Vagina (tissue), 2 donors: ENCODE results near the gene ELFN2. TPM values are rescaled to one million over a fixed set of nuclear protein-coding genes. Genes with fewer than 3 reads are reported as not detected.

Source experiments
- DNase-seq, 2 donors: peaks; one replicate each; pipeline ENCODE4 v3.0.0-alpha.2; 2017; ENCODE audit errors: extremely low spot score in 2 of 2
- H3K27ac ChIP-seq: fragments of 200-600 bp; sonication (generic); one replicate; pipeline ENCODE4 v1.5.1; 2019
- H3K27me3 ChIP-seq: fragments of 200-600 bp; sonication (generic); one replicate; pipeline ENCODE4 v1.5.1; 2019
- H3K36me3 ChIP-seq, 2 donors: fragments of 200-600 bp; sonication (generic); one replicate each; pipeline ENCODE4 v1.5.1; 2017 to 2019
- H3K4me1 ChIP-seq: fragments of 200-600 bp; sonication (generic); one replicate; pipeline ENCODE4 v1.5.1; 2019
- H3K4me3 ChIP-seq, 2 donors: fragments of 200-600 bp; sonication (generic); 1 replicate in 1 of 2; 2 replicates in 1 of 2; pipeline ENCODE4 v1.5.1; 2016 to 2019
- H3K9me3 ChIP-seq: fragments of 200-600 bp; sonication (generic); one replicate; pipeline ENCODE4 v1.5.1; 2019
- POLR2A ChIP-seq, 2 donors: fragments of 450-650 bp; IDR thresholded peaks; one replicate each; pipeline ENCODE4 v1.6.1; 2017; ENCODE audit warnings: antibody characterized with exemption in 2 of 2, mild to moderate bottlenecking in 2 of 2, moderate library complexity in 2 of 2
- POLR2AphosphoS5 ChIP-seq, 2 donors: sonication (generic); formaldehyde crosslinking; IDR thresholded peaks; one replicate each; pipeline ENCODE4 v1.9.0; 2017; ENCODE audit warnings: antibody characterized with exemption in 2 of 2, mild to moderate bottlenecking in 2 of 2, low read depth in 1 of 2; ENCODE audit not compliant: insufficient read depth in 1 of 2
- intact Hi-C: fragments of 100-400 bp; cut with DNase I; formaldehyde crosslinking; loops from one replicate; pipeline ENCODE4 v1.15.1; 2023
- total RNA-seq: library from RNA; depleted of rRNA; stranded (reverse); fragments of >200 nt; gene quantifications from one replicate; pipeline ENCODE4 v1.2.3, GENCODE V29; 2016
- TF ChIP-seq, protein P1 (sequence below), 3 experiments: fragments of 450-650 bp in 2 of 3; fragments of 200-600 bp in 1 of 3; sonication (generic) in 1 of 3; IDR thresholded peaks; one replicate each; pipeline ENCODE4 v1.5.1; 2017 to 2019; ENCODE audit warnings: antibody characterized with exemption in 3 of 3, mild to moderate bottlenecking in 2 of 3, moderate library complexity in 2 of 3

The ELFN2 gene
- total RNA-seq, 1 donor from 2014 or later, result not detected

GRCh38 chr22:37460684-37461083, 33.4 kb upstream of the ELFN2 start:
- no peak for DNase-seq
- Histone ChIP-seq H3K27me3 (peaks cover 4% of the 10 kb centered on the region), H3K27ac (no peak overlapping the region), H3K4me3 (no peak overlapping the region), H3K9me3 (no peaks in the 10 kb centered on the region), H3K4me1 (no peaks in the 10 kb centered on the region), H3K36me3 (no peaks in the 10 kb centered on the region)
- TF ChIP-seq, protein P1, sequence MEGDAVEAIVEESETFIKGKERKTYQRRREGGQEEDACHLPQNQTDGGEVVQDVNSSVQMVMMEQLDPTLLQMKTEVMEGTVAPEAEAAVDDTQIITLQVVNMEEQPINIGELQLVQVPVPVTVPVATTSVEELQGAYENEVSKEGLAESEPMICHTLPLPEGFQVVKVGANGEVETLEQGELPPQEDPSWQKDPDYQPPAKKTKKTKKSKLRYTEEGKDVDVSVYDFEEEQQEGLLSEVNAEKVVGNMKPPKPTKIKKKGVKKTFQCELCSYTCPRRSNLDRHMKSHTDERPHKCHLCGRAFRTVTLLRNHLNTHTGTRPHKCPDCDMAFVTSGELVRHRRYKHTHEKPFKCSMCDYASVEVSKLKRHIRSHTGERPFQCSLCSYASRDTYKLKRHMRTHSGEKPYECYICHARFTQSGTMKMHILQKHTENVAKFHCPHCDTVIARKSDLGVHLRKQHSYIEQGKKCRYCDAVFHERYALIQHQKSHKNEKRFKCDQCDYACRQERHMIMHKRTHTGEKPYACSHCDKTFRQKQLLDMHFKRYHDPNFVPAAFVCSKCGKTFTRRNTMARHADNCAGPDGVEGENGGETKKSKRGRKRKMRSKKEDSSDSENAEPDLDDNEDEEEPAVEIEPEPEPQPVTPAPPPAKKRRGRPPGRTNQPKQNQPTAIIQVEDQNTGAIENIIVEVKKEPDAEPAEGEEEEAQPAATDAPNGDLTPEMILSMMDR (IDR thresholded peaks at IDR 0.05), result no peak
- TF ChIP-seq POLR2A (IDR thresholded peaks at IDR 0.05) (no peak), POLR2AphosphoS5 (IDR thresholded peaks at IDR 0.05; ENCODE audit: insufficient read depth in 1 of 2, low read depth in 1 of 2) (no peak)
- intact Hi-C loops, result no loop called here

DNA sequence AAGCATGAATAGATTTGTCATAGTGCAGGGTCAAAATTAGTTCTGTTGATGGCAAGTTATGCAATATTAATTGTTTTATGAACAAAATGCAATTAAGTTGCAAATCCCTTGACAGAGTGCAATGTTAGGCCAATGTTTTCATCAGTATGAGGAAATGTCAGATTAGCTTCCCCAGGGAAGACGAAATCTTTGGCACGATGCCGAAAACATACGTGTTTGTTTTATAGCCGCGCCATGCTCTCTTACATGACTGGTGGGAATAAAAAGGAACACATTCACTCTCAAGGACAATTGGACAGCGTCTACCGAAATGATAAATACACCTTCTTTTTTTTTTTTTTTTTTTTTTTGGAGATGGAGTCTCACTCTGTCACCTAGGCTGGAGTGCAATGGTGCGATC, 31.9 kb upstream of the ELFN2 start:
- TF ChIP-seq, protein P1 (IDR thresholded peaks at IDR 0.05), result no peak
- TF ChIP-seq POLR2AphosphoS5 (IDR thresholded peaks at IDR 0.05; ENCODE audit: insufficient read depth in 1 of 2, low read depth in 1 of 2) (no peak), POLR2A (IDR thresholded peaks at IDR 0.05) (no peak)
- no peaks in the 10 kb centered on the region for H3K36me3 ChIP-seq
- H3K4me1 ChIP-seq, result no peaks in the 10 kb centered on the region
- no peak overlapping the region for H3K27ac ChIP-seq
- peaks cover 4% of the 10 kb centered on the region for H3K27me3 ChIP-seq
- no peak overlapping the region for H3K4me3 ChIP-seq
- intact Hi-C loops, result loop anchor here (10.0 kb wide), 1 partner anchor 134 kb away; no protein-coding TSS in a partner anchor
- no peak for DNase-seq
- no peaks in the 10 kb centered on the region for H3K9me3 ChIP-seq

GRCh38 chr22:37457093-37457893, 30.0 kb upstream of the ELFN2 start:
- intact Hi-C loops, result loop anchor here (10.0 kb wide), 1 partner anchor 132 kb away; no protein-coding TSS in a partner anchor
- H3K36me3 ChIP-seq, result no peaks in the 10 kb centered on the region
- TF ChIP-seq, protein P1 (IDR thresholded peaks at IDR 0.05), result peak; percentile 57 to 81 (median 73)
- TF ChIP-seq POLR2AphosphoS5 (IDR thresholded peaks at IDR 0.05; ENCODE audit: insufficient read depth in 1 of 2, low read depth in 1 of 2), result no peak
- TF ChIP-seq POLR2A (IDR thresholded peaks at IDR 0.05), result no peak

GRCh38 chr22:37456346-37456745, 29.1 kb upstream of the ELFN2 start:
- no peaks in the 10 kb centered on the region for H3K4me1 ChIP-seq
- intact Hi-C loops, result loop anchor here (10.0 kb wide), 1 partner anchor 132 kb away; no protein-coding TSS in a partner anchor
- TF ChIP-seq, protein P1 (IDR thresholded peaks at IDR 0.05), result no peak
- TF ChIP-seq POLR2A (IDR thresholded peaks at IDR 0.05) (no peak), POLR2AphosphoS5 (IDR thresholded peaks at IDR 0.05; ENCODE audit: insufficient read depth in 1 of 2, low read depth in 1 of 2) (no peak)
- H3K9me3 ChIP-seq, result no peaks in the 10 kb centered on the region
- no peak overlapping the region for H3K4me3 ChIP-seq
- H3K27me3 ChIP-seq, result peaks cover 4% of the 10 kb centered on the region
- H3K36me3 ChIP-seq, result no peaks in the 10 kb centered on the region
- H3K27ac ChIP-seq, result no peak overlapping the region
- DNase-seq, result no peak

More at GRCh38 chr22:37457093-37457893, 30.0 kb upstream of the ELFN2 start:
- Histone ChIP-seq H3K9me3 (no peaks in the 10 kb centered on the region), H3K27ac (no peak overlapping the region), H3K4me1 (no peaks in the 10 kb centered on the region), H3K27me3 (peaks cover 4% of the 10 kb centered on the region), H3K4me3 (no peak overlapping the region)
- no peak for DNase-seq

GRCh38 chr22:37455896-37456295, 28.6 kb upstream of the ELFN2 start:
- no peak for TF ChIP-seq POLR2A (IDR thresholded peaks at IDR 0.05)
- no peak for TF ChIP-seq POLR2AphosphoS5 (IDR thresholded peaks at IDR 0.05; ENCODE audit: insufficient read depth in 1 of 2, low read depth in 1 of 2)
- TF ChIP-seq, protein P1 (IDR thresholded peaks at IDR 0.05), result no peak
- no peaks in the 10 kb centered on the region for H3K36me3 ChIP-seq
- H3K27ac ChIP-seq, result no peak overlapping the region
- H3K9me3 ChIP-seq, result no peaks in the 10 kb centered on the region
- peaks cover 4% of the 10 kb centered on the region for H3K27me3 ChIP-seq
- DNase-seq, result no peak
- no peak overlapping the region for H3K4me3 ChIP-seq
- H3K4me1 ChIP-seq, result no peaks in the 10 kb centered on the region
- intact Hi-C loops, result loop anchor here (10.0 kb wide), 1 partner anchor 131 kb away; no protein-coding TSS in a partner anchor
